H1 (cell line): ENCODE measurements around the gene NOC4L. TPM values are rescaled to one million over a fixed set of nuclear protein-coding genes. Genes with fewer than 3 reads are reported as not detected.

Experiments
- RAD21 ChIP-seq, 2 experiments: IDR thresholded peaks in 1 of 2; conservative IDR thresholded peaks in 1 of 2; 2 replicates each; pipeline ENCODE4 v1.6.1; 2011; ENCODE audit warnings: low read depth in 2 of 2, low read length in 2 of 2, improper control_type of control experiment in 1 of 2, inconsistent platforms in 1 of 2, mild to moderate bottlenecking in 1 of 2, moderate library complexity in 1 of 2
- TBP ChIP-seq: IDR thresholded peaks from 2 replicates; pipeline ENCODE4 v1.6.1; 2011; ENCODE audit warnings: low read depth, low read length, improper control_type of control experiment
- polyA plus RNA-seq, 7 experiments: library from polyadenylated mRNA; depleted of rRNA in 3 of 7; stranded (reverse) in 5 of 7; unstranded in 2 of 7; fragments of >200 nt in 5 of 7; fragments of 200-250 nt in 2 of 7; gene quantifications; 1 replicate in 5 of 7; 2 replicates in 1 of 7; 4 replicates in 1 of 7; pipeline versions ENCODE4 v1.2.1 to v1.2.3, GENCODE V29; 2011 to 2013; ENCODE audit warnings: missing spikeins in 2 of 7, mixed read lengths in 2 of 7
- total RNA-seq: library from RNA; stranded (reverse); fragmentation: NEBNext Ultra II Directional; extraction: Animal tissue kit (Norgen Biotek cat#: 25700); gene quantifications from 2 replicates; pipeline ENCODE4 v1.2.1, GENCODE V29; 2021
- TF ChIP-seq, protein P1 (sequence below): fragments of 300-600 bp; sonication (generic); IDR thresholded peaks from 2 replicates; pipeline ENCODE4 v1.7.1; 2012; ENCODE audit warnings: low read length, moderate library complexity, mild to moderate bottlenecking, inconsistent platforms; ENCODE audit not compliant: insufficient replicate concordance
- TF ChIP-seq, protein P2 (sequence below): IDR thresholded peaks from 2 replicates; pipeline ENCODE4 v1.6.1; 2012; ENCODE audit warnings: inconsistent platforms

The NOC4L gene
- total and polyA plus RNA-seq, 2 of the 8 experiments (the other 6 are each of a cell fraction or from before 2014, with no cell fraction given) = 26.8 to 40.3 TPM

DNA sequence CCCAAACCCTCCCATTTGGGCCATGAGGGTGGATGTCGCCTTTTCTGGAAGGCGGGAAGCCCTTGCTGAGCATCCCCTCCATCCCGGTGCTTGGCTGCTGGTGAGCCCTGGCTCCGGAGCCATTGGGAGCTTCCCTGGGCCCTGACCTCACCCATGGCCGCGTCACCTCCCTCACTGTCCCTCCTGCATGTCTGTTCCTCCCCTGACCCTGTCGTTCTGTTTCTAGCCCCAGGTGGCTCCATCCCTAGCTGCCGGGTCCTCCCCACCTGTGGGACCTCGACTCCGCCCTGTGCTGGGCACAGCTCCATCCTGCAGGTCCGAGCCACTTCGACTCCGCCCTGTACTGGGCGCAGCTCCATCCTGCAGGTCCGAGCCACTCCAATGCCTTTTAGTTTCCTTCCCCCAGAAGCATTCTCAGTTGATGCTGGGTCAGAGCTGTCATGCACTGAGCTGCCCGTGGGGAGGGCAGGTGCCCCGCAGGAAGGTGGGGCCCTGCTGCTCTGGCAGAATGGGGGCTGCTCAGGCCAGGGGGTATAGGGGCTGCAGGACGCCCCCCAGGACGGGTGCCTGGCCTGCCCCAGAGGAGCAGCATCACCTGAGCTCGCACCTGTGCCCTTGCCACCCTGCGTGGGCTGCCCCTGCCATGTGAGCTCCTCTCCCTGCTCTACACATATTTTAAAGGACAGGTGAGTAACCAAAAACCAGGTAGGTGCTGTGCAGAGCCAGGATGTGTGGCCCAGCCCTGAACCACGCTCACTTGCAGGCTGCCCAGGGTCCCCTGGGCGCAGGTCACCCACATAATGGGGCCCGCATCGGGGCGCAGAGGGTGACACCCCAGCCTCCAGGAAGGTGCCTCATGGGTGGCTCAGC lies 19.0 kb downstream of the NOC4L start (continued):
- TF ChIP-seq, protein P1, sequence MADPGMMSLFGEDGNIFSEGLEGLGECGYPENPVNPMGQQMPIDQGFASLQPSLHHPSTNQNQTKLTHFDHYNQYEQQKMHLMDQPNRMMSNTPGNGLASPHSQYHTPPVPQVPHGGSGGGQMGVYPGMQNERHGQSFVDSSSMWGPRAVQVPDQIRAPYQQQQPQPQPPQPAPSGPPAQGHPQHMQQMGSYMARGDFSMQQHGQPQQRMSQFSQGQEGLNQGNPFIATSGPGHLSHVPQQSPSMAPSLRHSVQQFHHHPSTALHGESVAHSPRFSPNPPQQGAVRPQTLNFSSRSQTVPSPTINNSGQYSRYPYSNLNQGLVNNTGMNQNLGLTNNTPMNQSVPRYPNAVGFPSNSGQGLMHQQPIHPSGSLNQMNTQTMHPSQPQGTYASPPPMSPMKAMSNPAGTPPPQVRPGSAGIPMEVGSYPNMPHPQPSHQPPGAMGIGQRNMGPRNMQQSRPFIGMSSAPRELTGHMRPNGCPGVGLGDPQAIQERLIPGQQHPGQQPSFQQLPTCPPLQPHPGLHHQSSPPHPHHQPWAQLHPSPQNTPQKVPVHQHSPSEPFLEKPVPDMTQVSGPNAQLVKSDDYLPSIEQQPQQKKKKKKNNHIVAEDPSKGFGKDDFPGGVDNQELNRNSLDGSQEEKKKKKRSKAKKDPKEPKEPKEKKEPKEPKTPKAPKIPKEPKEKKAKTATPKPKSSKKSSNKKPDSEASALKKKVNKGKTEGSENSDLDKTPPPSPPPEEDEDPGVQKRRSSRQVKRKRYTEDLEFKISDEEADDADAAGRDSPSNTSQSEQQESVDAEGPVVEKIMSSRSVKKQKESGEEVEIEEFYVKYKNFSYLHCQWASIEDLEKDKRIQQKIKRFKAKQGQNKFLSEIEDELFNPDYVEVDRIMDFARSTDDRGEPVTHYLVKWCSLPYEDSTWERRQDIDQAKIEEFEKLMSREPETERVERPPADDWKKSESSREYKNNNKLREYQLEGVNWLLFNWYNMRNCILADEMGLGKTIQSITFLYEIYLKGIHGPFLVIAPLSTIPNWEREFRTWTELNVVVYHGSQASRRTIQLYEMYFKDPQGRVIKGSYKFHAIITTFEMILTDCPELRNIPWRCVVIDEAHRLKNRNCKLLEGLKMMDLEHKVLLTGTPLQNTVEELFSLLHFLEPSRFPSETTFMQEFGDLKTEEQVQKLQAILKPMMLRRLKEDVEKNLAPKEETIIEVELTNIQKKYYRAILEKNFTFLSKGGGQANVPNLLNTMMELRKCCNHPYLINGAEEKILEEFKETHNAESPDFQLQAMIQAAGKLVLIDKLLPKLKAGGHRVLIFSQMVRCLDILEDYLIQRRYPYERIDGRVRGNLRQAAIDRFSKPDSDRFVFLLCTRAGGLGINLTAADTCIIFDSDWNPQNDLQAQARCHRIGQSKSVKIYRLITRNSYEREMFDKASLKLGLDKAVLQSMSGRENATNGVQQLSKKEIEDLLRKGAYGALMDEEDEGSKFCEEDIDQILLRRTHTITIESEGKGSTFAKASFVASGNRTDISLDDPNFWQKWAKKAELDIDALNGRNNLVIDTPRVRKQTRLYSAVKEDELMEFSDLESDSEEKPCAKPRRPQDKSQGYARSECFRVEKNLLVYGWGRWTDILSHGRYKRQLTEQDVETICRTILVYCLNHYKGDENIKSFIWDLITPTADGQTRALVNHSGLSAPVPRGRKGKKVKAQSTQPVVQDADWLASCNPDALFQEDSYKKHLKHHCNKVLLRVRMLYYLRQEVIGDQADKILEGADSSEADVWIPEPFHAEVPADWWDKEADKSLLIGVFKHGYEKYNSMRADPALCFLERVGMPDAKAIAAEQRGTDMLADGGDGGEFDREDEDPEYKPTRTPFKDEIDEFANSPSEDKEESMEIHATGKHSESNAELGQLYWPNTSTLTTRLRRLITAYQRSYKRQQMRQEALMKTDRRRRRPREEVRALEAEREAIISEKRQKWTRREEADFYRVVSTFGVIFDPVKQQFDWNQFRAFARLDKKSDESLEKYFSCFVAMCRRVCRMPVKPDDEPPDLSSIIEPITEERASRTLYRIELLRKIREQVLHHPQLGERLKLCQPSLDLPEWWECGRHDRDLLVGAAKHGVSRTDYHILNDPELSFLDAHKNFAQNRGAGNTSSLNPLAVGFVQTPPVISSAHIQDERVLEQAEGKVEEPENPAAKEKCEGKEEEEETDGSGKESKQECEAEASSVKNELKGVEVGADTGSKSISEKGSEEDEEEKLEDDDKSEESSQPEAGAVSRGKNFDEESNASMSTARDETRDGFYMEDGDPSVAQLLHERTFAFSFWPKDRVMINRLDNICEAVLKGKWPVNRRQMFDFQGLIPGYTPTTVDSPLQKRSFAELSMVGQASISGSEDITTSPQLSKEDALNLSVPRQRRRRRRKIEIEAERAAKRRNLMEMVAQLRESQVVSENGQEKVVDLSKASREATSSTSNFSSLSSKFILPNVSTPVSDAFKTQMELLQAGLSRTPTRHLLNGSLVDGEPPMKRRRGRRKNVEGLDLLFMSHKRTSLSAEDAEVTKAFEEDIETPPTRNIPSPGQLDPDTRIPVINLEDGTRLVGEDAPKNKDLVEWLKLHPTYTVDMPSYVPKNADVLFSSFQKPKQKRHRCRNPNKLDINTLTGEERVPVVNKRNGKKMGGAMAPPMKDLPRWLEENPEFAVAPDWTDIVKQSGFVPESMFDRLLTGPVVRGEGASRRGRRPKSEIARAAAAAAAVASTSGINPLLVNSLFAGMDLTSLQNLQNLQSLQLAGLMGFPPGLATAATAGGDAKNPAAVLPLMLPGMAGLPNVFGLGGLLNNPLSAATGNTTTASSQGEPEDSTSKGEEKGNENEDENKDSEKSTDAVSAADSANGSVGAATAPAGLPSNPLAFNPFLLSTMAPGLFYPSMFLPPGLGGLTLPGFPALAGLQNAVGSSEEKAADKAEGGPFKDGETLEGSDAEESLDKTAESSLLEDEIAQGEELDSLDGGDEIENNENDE = no peak
- TF ChIP-seq TBP (no peak), RAD21 (IDR thresholded peaks at IDR 0.05 in 1 of 2, conservative IDR thresholded peaks at IDR 0.05 in 1 of 2; ENCODE audit: low read depth in 2 of 2, low read length in 2 of 2) (no peak)
- TF ChIP-seq, protein P2, sequence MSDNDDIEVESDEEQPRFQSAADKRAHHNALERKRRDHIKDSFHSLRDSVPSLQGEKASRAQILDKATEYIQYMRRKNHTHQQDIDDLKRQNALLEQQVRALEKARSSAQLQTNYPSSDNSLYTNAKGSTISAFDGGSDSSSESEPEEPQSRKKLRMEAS = no peak
